NCI-H524 (cell line): Measurements from ENCODE around the gene ARHGEF6.

Experiments
- DNase-seq, 2 experiments: peaks; one replicate each; lab custom pipeline; 2025; lab: John Stamatoyannopoulos, UW

ARHGEF6 gene

DNA sequence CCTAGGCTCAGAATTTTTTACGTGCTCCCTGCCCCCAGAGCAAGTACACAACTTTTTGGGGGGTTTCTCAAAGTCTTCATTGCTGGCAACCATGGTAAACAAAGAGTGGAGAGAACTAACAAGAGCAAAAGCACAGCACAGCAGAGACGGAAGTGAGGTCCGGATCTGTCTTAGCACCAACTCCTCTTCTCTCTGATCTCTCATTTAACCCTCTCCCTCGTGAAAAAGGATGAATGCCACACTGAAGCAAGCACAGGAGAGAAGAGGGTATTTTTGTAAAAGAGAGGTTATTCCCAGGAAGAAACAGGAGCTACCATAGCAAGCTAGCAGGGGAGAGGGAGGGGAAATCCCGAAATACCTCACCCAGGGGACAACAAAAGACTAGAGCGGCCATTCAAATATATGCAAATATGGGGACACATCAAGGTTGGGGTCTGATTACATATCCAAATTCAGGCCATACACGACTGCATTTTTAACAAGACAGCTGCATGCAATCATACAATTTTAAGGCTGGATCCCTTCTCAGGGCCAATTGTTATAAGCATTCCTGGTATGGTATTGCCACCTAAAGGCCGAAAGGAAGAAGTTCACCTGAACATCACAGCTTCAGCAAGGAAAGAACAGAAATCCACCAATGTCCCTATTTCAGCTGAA lies 86.2 kb downstream of the ARHGEF6 start:
- peak in 1 of 2 experiments; percentile 63 for DNase-seq

DNA sequence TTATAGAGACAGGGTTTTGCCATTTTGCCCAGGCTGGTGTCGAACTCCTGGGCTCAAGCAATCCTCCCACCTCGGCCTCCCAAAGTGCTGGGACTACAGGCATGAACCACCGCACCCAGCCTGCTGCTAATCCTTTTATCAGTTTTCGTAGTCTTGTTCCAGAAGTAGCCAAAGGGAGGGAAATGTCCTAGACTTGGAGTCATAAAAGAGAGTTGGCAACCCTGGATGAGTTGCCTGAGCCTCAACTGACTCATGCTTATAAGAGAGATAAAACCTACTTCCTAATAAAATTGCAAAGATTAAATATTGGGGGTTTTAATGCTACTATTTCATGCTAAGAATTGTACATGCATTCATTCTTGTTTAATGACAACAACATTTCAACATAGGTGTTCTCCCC lies 88.5 kb downstream of the ARHGEF6 start:
- no peak for DNase-seq

DNA sequence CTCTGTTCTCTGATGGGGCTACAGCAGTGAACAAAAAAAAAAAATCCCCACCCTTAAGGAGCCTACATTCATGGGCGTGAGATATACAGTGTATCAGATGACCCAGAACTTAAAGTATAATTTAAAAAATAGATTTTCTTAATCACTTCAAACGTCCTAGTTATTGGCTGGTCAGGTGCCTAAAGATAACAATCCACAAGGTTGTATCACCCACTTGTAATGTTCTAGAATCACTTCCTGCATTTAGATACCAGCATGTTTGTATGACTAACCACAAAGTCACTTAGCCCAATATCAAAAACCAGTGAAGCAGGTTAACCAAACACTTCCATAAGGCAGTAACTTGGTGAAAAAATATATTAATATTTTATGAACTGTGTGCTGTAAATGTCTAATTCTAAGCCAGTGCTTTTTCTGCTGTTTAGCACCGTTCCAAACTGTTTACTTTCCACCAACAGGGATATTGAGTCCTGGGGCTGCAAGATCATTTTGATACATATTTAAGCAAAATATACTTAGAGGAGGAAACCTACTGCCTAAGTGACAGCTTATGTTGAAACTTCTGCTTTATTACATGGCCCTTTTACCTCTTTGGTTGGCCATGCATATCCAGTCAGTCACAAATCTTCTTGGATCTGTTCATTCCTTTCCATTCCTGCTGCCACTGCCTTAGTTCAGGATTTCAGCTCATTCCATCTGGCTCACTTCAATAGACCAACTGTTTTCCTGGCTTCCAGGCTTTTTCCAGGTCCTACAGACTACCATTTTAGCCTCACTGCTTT lies 89.5 kb downstream of the ARHGEF6 start:
- no peak for DNase-seq

DNA sequence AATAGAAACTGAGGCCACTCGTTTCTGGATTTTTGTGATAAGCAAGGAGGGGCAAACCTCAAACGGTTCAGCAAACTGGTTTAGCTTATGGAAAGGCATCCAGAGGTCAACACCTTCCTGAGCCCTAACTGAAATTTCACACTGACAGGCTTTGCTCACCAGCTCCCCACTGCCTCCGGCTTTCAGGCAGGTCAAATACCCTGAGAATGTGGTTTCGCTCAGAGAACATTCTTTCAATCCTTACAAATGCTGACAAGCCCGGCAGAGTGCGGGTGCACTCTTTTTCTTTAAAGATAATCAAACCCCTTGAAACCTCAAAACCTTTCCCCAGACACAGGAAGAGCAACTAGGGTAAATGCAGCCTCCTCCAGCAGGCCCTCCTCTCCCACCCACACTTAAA lies 91.3 kb downstream of the ARHGEF6 start:
- DNase-seq, result no peak

DNA sequence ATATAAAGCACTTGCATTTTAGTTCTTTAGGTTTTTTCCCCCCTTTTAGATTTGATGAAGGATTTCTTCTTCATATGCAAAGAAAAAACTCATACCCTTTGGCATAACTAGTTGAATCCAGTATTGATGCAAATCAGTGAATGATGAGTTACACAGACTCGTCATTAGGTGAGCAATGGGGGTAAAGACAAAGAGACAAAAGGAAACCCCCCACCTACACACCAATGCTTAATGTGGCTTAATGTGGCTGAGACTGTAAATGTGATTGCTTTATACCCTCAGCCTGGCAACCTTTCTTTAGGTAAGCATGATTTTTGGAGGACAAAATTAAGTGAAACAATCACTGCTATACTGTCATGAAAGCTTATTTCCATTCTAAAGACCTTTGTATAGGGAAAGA lies 93.3 kb downstream of the ARHGEF6 start:
- no peak for DNase-seq

DNA sequence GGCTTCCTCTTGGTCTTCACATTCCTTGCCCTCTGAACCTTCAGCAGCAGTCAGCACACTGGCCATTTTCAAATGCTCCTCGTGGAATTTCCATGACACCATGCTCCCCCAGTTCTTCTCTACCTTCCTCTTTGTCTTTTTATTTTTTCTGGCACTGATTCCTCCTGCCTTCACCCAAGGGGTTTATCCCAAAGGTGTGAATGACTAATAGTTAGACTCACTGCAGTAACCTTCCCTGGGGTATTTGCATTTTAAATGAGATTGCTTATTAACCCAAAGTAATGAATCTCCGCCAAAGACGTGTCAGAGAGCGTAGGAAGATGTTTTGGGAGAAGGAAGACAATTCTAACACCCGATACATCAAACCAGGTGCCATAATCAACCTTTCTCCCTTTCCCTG lies 96.6 kb downstream of the ARHGEF6 start:
- DNase-seq, result no peak

DNA sequence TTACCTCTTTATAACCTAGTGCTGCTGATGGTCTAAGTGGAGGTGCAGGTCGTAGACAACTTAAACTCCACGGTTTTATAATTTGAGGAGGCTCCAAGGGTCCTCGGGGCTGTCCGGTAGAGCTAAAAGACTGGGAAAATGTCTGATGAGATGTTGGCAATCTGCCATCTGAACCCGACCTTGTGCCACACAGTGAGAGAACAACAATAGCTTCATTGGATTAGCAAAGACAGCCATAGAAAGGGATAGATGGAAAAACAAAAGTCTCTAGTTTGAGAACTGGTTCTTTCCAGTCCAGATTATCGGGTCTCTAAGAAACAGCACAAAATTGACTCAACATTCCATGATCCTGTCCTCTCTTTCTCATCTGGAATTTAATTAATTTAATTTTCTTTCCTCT lies 101.2 kb downstream of the ARHGEF6 start:
- DNase-seq, result no peak

DNA sequence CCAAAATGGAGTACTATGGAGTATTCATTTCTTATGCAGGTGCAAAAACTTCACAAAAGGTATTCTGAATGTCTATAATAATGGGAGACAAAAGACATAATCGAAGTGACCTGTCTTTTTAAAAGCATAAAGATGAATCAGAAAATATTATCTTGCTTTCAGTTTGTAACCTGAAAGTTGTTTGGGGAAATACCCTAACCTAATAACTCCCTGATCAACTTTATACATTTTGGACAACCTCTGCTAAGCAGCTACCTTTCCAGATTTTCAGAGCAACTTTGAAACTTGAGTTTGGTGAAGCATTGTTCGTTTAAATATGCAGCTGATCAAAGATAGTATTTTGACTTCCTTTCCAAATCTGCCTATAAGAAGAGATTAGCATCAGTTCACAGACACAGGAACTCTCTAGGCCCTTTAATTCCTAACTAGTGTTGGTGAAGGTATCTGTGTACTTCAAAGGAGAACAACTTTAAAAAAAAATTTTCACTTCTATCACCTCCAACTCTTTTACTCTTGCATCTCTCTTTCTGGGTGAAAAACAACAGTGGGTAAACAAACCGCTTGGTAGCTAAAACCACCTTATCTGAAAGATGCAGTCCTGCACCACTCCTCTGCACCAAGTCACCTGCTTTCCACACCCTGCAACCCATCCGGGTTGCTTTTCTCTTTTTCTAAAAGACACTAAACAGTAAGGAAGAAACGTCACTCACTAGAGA lies 106.3 kb downstream of the ARHGEF6 start:
- no peak for DNase-seq

DNA sequence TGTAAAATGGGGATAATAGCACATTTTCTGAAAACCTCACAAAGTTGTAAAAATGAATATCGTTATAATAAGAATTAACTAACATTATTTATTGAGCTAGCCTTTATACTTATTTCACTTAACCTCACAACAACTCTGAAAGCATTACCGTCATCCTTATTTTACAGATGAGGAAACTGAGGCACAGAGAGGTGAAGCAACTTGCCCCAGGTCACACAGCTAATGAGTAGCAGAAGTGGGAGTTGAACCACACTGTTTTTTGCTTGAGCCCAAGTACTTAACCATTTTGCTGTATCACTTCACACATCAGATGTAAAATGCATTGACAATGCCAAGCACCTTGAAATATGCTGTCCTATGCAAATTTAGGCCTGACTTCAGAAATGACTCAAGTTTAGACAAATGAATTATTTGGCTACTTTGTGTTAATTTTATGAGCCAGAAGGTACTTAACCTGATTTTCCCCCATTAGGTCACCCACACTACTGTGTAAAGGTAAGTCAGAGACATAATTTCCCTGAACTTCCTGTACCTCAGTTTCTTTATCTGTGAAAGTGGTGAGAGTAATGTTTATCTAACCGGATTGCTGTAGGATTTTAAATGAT lies 109.6 kb downstream of the ARHGEF6 start:
- DNase-seq, result no peak

DNA sequence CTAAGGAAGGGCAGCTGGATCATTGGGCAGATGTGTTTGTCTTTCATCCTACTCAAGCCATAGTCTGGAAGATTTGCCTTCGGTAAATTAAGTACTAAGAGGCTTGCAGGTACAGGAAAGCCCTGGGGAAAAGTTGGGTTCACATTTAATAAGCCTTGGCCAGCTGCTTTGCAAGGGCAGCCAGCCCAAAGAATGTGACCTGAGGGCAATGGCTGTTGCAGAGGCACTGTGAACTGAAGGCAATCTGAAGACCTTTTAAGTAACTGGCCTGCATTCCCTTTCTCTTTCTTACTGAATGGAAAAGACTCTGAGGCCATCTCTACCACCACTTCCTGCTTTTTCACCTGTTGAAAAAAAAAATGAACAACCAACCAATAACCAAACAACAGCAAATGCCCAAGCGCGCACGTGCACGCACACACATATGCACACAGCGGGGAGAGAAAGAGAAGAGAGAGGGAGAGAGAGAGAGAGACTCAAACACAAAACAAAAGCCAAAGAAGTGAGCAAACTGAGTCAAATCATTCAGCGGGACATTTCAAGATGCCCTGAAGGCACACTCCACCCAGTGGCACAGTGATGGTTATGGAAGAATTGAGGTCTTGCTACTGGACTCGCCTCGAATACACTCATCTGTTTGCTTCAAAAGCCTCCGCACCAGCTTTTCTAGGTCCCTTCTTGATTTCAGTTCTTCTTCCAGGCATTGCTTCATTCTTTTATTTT lies 113.1 kb downstream of the ARHGEF6 start:
- no peak for DNase-seq

DNA sequence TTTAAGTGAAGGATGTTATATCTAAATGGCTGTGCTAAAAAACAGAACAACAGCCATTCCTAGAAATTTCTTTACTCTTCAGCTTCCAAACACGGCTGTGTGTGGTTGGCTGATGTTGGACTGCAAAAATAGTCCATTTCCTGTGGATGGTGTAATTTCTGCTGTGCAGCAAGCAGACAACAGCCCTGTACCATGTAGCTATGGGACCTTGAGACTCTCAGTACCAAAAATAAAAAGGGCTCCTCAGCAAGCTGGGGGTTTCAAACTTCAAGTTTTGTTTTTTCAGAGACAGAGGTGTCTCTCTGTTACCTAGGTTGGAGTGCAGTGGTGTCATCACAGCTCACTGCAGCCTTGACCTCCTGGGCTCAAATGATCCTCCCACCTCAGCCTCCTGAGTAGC lies 114.6 kb downstream of the ARHGEF6 start:
- no peak for DNase-seq

DNA sequence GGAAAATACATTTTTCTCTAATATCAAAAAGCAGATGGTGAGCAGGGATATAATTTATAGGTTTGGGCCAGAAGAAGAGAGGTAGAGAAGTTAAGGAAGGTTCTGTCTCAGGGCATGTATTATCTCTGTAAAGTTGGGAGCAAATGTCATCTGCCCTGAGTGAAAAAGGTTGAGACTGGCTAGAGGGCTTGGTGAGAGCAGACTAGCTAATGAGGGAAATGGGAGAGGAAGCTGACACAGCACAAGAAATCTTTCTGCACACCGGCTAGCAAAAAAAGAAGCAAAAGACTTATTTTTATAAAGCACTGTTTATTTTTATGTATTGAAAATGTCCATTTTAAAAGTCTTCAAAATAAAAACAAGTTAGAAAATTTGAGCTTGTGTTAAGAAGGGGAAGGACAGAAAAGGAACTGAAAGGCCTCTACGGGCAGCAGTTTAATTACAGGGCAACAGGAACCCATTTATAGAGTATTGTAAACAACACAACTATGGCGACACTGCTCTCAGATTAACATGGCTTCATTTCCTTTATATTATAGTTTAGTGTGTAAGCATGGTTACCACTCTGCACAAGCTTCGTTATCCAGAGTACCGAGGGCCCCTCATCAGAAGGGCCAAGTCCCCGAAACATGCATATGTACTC lies 115.4 kb downstream of the ARHGEF6 start:
- no peak for DNase-seq

DNA sequence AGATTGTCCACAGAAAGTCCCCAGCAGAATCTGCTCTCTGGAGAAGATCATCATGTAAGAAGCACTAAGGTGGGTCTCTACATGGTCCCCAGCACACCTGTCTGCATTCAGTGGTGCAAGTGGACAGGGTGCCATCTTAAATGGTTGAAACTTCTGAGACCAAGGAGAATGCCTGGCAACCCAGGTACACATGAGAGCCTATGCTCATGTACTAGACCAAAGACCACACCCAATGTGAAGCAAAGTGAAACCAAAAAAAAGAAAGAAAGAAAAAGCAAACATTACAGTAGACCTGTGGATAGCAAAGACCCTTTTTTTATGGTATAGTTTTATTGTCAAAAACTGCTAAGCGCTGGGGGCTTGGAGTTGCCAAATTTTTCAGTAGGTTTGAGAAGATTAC lies 117.8 kb downstream of the ARHGEF6 start:
- DNase-seq, result no peak

DNA sequence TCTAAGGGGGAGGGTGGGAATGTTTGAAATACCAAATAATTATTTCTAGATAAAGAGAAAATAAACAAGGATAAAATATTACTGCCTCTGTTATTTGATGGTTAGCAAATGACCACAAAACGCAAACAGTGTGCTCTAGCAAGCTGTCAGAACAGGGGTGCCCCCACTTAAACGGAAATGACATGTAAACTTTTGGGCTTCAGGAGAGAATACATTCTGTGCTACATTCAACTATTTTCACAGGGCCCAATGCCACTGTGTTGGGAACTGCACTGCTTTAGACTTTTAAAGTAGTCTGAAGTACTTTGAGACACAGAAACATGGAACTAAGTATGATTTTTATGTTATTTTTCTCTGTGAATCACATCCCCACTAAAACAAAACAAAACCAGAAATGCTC lies 118.6 kb downstream of the ARHGEF6 start:
- no peak for DNase-seq

DNA sequence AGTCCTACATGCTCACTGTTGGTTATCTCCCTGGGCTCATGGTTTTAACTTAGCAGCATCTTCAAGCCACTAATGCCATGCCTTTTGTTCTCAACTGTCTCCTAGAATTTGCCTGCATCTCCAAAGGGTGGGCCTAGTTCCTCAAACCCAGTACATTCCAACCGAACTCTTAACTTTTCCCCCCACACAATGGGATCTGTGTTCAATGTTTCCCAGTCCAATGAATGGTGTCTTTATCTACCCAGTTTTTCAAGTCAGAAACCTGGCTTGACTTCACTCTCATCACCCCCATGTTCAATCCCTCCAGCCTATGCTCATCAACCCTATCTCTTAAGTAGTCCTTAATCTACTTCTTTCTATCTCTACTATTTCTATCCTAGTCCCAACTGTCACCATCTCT lies 119.8 kb downstream of the ARHGEF6 start:
- no peak for DNase-seq

DNA sequence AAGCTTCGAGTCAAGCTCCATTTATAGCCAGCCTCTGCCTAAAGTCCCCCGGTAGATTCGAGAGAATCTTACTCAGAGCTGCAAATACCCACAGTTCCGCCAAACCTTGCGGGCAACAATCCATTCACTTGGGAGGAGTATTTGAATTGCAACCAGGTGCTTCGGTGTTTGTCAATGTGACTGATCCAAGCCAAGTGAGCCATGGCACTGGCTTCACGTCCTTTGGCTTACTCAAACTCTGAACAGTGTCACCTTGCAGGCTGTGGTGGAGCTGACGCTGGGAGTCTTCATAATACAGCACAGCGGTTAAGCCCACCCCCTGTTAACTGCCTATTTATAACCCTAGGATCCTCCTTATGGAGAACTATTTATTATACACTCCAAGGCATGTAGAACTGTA lies 121.6 kb downstream of the ARHGEF6 start:
- no peak for DNase-seq

DNA sequence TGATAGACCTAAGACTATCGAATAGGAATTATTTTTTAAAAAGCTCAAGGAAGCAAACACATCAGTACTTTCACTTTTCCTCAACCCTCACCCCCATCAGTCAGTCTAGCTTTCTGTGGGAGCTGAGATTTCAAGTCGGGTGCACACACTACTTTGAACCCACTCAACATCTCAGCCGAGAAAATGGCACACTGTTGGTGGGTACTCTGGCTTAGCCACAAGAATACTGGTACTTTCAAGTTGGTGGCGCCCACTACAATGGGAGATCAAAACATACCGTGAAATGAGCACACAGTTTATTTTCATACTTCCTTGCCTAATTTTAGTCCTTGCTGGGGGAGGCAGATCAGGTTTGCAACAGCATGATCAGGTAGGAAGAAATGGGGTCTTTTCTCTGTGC lies 122.6 kb downstream of the ARHGEF6 start:
- DNase-seq, result no peak

DNA sequence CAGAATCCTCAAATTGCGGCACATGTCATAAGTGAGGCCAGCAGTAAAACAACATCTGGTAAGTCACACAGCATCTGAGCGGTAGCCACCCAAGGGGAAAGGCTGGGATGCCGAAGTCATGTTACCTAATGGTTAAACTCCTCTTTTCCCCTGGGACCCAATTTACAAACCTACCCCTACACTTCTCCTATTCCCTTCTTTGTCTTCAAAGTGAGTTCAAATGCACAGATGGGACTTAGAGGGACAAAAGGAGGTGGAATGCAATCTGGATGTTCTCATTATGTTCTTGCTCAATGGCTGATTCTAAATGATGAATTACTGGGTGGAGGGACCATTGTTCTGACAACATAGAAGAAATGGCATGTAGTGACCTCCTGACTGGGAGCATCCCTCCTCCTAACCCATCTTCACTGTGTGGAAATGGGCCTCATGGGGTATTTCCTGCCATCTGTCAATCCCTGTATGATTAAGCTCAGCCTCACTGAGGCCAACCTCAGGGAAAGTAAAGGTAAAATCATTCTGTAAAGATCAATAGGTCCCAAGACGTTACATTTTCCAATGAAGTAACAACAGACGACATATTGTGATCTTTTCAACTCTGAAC lies 124.3 kb downstream of the ARHGEF6 start:
- DNase-seq, result peak in 1 of 2 experiments; percentile 10

DNA sequence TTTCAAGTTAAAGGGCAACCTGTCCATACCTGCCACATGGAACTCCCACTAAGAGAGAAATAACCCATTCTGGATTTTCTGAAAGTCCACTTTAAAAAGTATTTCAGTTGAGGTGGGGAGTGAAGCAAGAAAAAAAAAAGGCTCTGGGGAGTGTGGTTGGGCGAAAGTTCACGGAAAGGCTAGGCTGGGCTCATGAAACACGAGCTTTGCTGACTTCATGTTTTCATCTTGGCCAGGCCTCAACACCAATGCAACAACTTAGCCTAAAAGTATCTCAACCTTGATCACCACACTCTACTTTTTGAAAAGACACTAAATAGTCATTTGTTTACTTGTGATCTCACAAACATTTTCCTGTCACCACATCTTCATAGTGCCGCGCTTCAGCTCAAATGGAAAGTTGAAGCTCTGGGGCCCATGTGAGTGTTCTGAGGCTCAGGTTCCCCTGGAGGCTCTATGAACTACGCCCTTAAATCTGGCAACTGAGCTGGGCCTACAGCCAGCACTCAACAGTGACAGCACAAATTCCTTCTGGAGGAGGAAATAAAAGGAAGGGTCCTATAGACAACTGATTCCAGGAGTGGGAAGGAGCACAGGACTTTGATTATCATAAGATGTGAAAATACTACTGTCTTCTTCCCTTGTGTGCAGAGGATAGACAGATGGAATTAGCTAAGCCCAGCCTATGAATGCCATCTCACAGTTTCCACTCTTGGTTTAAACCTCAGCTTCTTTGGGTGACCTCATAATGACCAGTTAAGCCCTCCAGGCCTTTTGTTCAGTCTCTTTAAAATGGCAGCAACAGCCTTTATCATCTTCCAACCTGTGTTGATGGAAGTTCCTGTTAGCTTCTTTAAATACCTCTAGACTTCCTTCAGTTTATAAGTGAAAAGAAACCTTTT lies 127.7 kb downstream of the ARHGEF6 start:
- no peak for DNase-seq

DNA sequence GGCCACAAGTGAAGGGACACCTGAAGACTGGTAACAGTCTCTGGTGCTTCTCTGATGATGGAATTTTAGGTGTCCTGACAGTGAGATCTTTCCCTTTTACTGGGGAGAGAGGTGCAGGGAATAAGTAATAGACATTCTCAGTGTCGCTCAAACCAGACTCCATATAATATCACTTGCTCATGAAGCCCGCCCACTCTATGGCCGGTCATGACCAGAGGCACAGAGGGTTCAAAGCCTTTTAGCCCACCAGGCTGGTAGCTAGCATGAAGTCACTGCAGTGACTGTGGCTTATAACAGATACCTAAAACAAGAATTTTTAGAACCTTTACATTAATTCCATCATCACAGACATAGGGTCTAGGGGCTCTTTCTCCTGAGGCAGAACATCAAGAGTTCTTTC lies 129.9 kb downstream of the ARHGEF6 start:
- DNase-seq, result no peak
